ENCODE results near the gene SLC35D1.

DNA sequence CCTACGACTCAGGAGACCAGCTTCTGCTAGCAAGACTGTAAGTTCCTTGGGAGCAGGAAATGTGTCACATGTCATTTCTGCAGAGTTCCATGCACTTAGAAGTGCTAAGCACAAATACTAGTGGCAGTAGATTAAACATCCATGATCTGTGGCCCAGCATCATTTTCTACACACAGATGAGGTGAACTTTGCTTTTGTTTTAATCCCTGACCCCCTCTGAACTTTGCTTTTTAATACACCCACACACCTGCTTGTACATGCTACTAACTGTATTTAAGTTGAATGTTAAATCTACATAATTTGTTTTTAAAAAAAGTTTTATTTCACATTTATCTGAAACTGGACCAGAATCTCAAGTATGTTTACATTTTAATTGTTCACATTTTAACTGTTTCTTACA lies 24.5 kb downstream of the SLC35D1 start:
- TF ChIP-seq, protein P1, sequence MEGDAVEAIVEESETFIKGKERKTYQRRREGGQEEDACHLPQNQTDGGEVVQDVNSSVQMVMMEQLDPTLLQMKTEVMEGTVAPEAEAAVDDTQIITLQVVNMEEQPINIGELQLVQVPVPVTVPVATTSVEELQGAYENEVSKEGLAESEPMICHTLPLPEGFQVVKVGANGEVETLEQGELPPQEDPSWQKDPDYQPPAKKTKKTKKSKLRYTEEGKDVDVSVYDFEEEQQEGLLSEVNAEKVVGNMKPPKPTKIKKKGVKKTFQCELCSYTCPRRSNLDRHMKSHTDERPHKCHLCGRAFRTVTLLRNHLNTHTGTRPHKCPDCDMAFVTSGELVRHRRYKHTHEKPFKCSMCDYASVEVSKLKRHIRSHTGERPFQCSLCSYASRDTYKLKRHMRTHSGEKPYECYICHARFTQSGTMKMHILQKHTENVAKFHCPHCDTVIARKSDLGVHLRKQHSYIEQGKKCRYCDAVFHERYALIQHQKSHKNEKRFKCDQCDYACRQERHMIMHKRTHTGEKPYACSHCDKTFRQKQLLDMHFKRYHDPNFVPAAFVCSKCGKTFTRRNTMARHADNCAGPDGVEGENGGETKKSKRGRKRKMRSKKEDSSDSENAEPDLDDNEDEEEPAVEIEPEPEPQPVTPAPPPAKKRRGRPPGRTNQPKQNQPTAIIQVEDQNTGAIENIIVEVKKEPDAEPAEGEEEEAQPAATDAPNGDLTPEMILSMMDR (IDR thresholded peaks at IDR 0.05; ENCODE audit: low read depth, low read length): no peak
- no peak for TF ChIP-seq EZH2phosphoT487 (IDR thresholded peaks at IDR 0.05; ENCODE audit: low read depth)

Data from OCI-LY3 (cell line).